Measurements from ENCODE around the gene RABEP2. TPM values are rescaled to one million over a fixed set of nuclear protein-coding genes. Genes with fewer than 3 reads are reported as not detected.

RABEP2 gene
- polyA plus RNA-seq, 2 of the 4 experiments (the other 2 are of a cell fraction): 6.0 to 13.7 TPM

GRCh38 chr16:28967156-28967555 lies 42.1 kb upstream of the RABEP2 start (continued):
- TF ChIP-seq FOSB (CRISPR knock-in tag; IDR thresholded peaks at IDR 0.05): no peak
- TF ChIP-seq POLR2AphosphoS2 (conservative IDR thresholded peaks at IDR 0.05; ENCODE audit: low read length): no peak
- TF ChIP-seq FOSL2 (IDR thresholded peaks at IDR 0.05): no peak
- TF ChIP-seq FOSL2 (CRISPR knock-in tag; IDR thresholded peaks at IDR 0.05): no peak
- no peak for TF ChIP-seq CHD2 (IDR thresholded peaks at IDR 0.05; ENCODE audit: low read length, partially characterized antibody)

- ChIA-PET CTCF (interaction anchor here (2.6 kb wide), 1 partner anchor 9 kb away, joined by 15 read pairs; the partner anchor contains the start of gene SPNS1), POLR2A (interaction anchor here (1.2 kb wide), 1 partner anchor 9 kb away, joined by 3 read pairs; no protein-coding TSS in a partner anchor)
- Histone ChIP-seq H3K4me3 (no peak overlapping the region), H3K9me3 (no peaks in the 10 kb centered on the region), H3K4me2 (no peak overlapping the region), H3K4me1 (no peaks in the 10 kb centered on the region), H3K27ac (no peak overlapping the region)
- ATAC-seq (no peak), FAIRE-seq (no peak), DNase-seq (ENCODE audit: low read depth in 1 of 2, low spot score in 1 of 2) (no peak)
- TF ChIP-seq ESRRA (IDR thresholded peaks at IDR 0.05; ENCODE audit: borderline replicate concordance, low read length): no peak
- TF ChIP-seq, protein P1, sequence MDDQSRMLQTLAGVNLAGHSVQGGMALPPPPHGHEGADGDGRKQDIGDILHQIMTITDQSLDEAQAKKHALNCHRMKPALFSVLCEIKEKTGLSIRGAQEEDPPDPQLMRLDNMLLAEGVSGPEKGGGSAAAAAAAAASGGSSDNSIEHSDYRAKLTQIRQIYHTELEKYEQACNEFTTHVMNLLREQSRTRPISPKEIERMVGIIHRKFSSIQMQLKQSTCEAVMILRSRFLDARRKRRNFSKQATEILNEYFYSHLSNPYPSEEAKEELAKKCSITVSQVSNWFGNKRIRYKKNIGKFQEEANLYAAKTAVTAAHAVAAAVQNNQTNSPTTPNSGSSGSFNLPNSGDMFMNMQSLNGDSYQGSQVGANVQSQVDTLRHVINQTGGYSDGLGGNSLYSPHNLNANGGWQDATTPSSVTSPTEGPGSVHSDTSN (IDR thresholded peaks at IDR 0.05): no peak
- no peak for TF ChIP-seq MAFK (IDR thresholded peaks at IDR 0.05; ENCODE audit: partially characterized antibody)
- no peak for TF ChIP-seq JUNB (IDR thresholded peaks at IDR 0.05)
- TF ChIP-seq NPAS2 (CRISPR knock-in tag; IDR thresholded peaks at IDR 0.05; ENCODE audit: borderline replicate concordance): no peak
- no peak for TF ChIP-seq POLR2A (IDR thresholded peaks at IDR 0.05; ENCODE audit: low read length)
- TF ChIP-seq SREBF2 (IDR thresholded peaks at IDR 0.05): no peak
- 90% methylated on average over 2 of the region's 2 CpGs for WGBS (ENCODE audit: missing lambda C conversion rate)
These were observed 39.5 kb upstream of the RABEP2 start for GRCh38 chr16:28964496-28964895.

GRCh38 chr16:28964072-28964471 lies 39.0 kb upstream of the RABEP2 start:
- ATAC-seq (no peak), DNase-seq (ENCODE audit: low read depth in 1 of 2, low spot score in 1 of 2) (no peak), FAIRE-seq (no peak)
- POLR2A ChIA-PET: interaction anchor here (1.2 kb wide), 1 partner anchor 10 kb away, joined by 3 read pairs; no protein-coding TSS in a partner anchor
- Histone ChIP-seq H3K4me1 (no peaks in the 10 kb centered on the region), H3K9me3 (no peaks in the 10 kb centered on the region), H3K4me3 (no peak overlapping the region), H3K4me2 (no peak overlapping the region), H3K27ac (no peak overlapping the region)
- 91% methylated on average over 3 of the region's 3 CpGs for WGBS (ENCODE audit: missing lambda C conversion rate)
- no peak for TF ChIP-seq CHD4 (IDR thresholded peaks at IDR 0.05; ENCODE audit: borderline replicate concordance)
- TF ChIP-seq MAFK (IDR thresholded peaks at IDR 0.05; ENCODE audit: partially characterized antibody): no peak
- TF ChIP-seq MAX (IDR thresholded peaks at IDR 0.05): no peak
- no peak for TF ChIP-seq MAZ (IDR thresholded peaks at IDR 0.05; ENCODE audit: borderline replicate concordance, low read depth, low read length)
- no peak for TF ChIP-seq NPAS2 (CRISPR knock-in tag; IDR thresholded peaks at IDR 0.05; ENCODE audit: borderline replicate concordance)
- TF ChIP-seq ZC3H11A (IDR thresholded peaks at IDR 0.05): no peak
- TF ChIP-seq CBX8 (IDR thresholded peaks at IDR 0.05): no peak
- no peak for TF ChIP-seq HOXB13 (CRISPR knock-in tag; IDR thresholded peaks at IDR 0.05; ENCODE audit: low read depth)
- no peak for TF ChIP-seq HDAC2 (IDR thresholded peaks at IDR 0.05)
- no peak for TF ChIP-seq SREBF2 (IDR thresholded peaks at IDR 0.05)
- TF ChIP-seq JUNB (IDR thresholded peaks at IDR 0.05): no peak
- no peak for TF ChIP-seq CTCF (IDR thresholded peaks at IDR 0.05)
- no peak for TF ChIP-seq POLR2A (IDR thresholded peaks at IDR 0.05; ENCODE audit: low read length)
- TF ChIP-seq EHMT2 (IDR thresholded peaks at IDR 0.05; ENCODE audit: low read depth): no peak
- no peak for TF ChIP-seq ZSCAN20 (CRISPR knock-in tag; IDR thresholded peaks at IDR 0.05)
- TF ChIP-seq RAD21 (conservative IDR thresholded peaks at IDR 0.05 in 1 of 2, IDR thresholded peaks at IDR 0.05 in 1 of 2): no peak
- TF ChIP-seq ELK1 (IDR thresholded peaks at IDR 0.05; ENCODE audit: low read depth, low read length): no peak
- TF ChIP-seq BHLHE40 (IDR thresholded peaks at IDR 0.05; ENCODE audit: low read depth, low read length): no peak
- no peak for TF ChIP-seq HOXB5 (CRISPR knock-in tag; IDR thresholded peaks at IDR 0.05)
- TF ChIP-seq PHF8 (IDR thresholded peaks at IDR 0.05; ENCODE audit: borderline replicate concordance, low read depth): no peak
- CTCF ChIA-PET: interaction anchor here (0.7 to 2.6 kb wide), 2 partner anchors 9 kb away, joined by 3 to 15 read pairs; partner anchors contain the start of gene SPNS1

All from A549 (cell line).